Lung microvascular endothelial cell (primary cell): ENCODE results near the gene IMMP2L. TPM values are rescaled to one million over a fixed set of nuclear protein-coding genes. Genes with fewer than 3 reads are reported as not detected.
A peak's percentile ranks its signal among the peaks of the same experiment; 100 is the strongest.
"Not testable (repeated sequence)": the region's sequence is repeated elsewhere in the genome, so short reads cannot be mapped to it uniquely, and the experiment has no call there.

ENCODE experiments used
- DNase-seq, 2 donors: peaks; one replicate each; pipeline versions ENCODE4 v3.0.0 to v3.0.0-alpha.2; 2010; ENCODE audit warnings: low read depth in 2 of 2
- total RNA-seq: library from RNA; depleted of rRNA; stranded (reverse); fragments of >200 nt; gene quantifications from 2 replicates; pipeline ENCODE4 v1.2.1, GENCODE V29; 2014

IMMP2L gene
- total RNA-seq, 1 donor from 2014 or later, result 9.1 TPM

GRCh38 chr7:111339006-111339405, 223.3 kb downstream of the IMMP2L start:
- no peak for DNase-seq

DNA sequence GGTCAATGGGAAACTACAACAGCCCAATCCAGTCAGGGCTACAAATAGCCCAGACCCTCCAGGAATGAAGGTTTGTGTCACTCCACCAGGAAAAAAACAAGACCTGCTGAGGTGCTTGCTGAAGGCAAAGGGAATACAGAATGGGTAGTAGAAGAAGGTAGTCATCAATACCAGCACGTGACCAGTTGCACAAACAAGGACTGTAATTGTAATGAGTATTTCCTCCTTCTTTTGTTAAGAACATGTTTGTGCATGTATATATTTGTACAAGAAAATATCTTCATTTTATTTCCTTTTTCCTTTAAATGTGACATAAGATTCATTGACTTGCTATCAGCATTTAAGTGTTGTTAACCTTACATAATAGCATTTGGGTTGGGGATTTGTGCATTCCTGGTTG, 229.3 kb downstream of the IMMP2L start:
- DNase-seq, result no peak

GRCh38 chr7:111330235-111330523, 232.1 kb downstream of the IMMP2L start:
- no peak for DNase-seq

- no peak for DNase-seq
Observed at GRCh38 chr7:111329367-111330234, 232.7 kb downstream of the IMMP2L start.

GRCh38 chr7:111328487-111328886, 233.8 kb downstream of the IMMP2L start:
- DNase-seq, result no peak

DNA sequence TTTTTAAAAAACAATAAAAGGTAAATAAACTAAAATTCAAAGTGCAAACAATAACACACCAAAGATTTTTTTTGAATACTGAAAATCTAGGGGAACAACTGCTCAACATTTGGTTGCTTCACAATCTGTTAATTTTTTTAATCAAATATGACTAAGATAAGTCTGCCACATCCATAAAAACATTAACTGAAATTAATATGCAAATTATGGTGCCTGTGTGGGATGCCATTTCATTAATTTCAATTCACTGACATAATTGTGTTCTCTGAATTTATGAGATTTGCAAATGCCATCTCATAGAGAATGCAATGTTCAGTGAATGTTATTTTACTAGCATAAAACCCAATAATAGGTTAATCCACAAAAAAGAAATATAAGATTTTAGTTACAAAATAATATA, 237.5 kb downstream of the IMMP2L start:
- DNase-seq, result no peak

GRCh38 chr7:111324228-111324627, 238.1 kb downstream of the IMMP2L start:
- no peak for DNase-seq

GRCh38 chr7:111323670-111324069, 238.6 kb downstream of the IMMP2L start:
- not testable (repeated sequence) for DNase-seq

DNA sequence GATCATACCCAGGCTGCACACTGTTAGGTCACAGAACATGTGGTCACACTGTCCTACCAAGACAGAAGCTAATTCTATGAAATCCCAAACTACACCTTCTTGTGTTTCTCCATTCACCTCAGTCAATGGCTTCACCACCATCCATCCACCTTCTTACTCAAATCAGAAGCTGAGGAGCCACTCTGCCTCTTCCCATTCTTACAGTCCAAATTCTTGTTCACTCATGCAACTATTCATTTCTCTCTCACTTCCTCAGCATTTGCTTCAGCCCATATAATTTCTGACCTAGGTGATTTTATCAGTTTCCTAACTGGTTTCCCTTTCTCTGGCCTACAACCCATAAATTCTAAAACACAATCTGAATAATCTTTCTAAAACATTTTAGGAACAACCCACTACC, 242.2 kb downstream of the IMMP2L start:
- no peak for DNase-seq

DNA sequence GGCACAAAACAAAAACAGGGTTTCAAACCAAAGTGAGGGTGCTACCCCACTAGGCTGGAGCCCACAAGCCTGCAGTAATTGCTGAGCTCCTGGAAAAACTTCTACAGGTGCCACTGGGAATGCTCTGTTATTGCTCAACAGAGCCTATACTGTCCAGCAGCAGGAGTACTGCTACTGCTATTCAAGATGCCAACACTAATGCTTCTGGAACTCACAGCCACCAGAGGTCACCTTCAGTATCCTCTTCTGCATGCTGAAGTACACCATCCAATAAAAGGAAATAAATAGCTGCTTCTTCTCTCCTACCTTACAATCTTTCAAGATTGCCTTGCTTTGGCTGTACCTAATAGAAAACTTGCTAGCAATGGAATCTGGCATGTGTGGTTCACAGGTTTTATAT, 249.3 kb downstream of the IMMP2L start:
- DNase-seq, result no peak

- DNase-seq, result no peak
Observed at GRCh38 chr7:111308691-111309090, 253.6 kb downstream of the IMMP2L start.

GRCh38 chr7:111301891-111302290, 260.4 kb downstream of the IMMP2L start:
- no peak for DNase-seq

GRCh38 chr7:111294494-111294893, 267.8 kb downstream of the IMMP2L start:
- no peak for DNase-seq

GRCh38 chr7:111292026-111292470, 270.2 kb downstream of the IMMP2L start:
- DNase-seq, result no peak

GRCh38 chr7:111290982-111291381, 271.3 kb downstream of the IMMP2L start:
- DNase-seq, result no peak

DNA sequence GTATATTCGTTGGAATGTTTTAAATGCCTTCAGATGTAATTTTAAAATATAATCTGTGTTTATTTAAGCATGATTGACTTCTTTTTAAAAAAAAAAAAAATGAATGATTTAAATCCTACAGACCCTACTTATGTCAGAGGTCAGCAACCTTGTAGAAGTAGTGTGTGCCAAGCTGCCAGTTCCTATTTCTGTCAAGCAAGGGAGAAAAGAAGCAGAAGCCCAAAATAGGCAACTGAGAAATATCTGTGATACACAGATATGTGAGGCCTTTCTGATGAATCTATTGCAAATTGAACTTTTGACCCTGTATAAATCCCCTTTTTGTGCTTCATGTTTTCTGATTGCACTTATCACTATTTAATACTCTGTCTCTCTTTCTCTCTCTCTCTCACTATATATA, 271.9 kb downstream of the IMMP2L start:
- no peak for DNase-seq

GRCh38 chr7:111288441-111288840, 273.9 kb downstream of the IMMP2L start:
- DNase-seq, result not testable (repeated sequence)

DNA sequence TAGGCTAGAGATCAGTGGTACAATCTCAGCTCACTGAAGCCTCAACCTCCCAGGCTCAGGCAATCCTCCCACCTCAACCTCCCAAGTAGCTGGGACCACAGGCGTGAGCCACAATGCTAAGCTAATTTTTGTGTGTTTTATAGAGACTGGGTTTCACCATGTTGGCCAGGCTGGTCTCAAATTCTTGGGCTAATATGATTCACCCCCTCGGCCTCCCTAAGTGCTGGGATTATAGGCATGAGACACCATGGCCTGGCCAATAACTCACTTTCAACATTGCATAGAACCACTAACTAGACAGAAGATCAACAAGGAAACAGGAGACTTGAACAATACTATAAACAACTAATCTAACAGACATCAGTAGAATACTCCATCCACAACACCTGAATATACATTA, 279.7 kb downstream of the IMMP2L start:
- DNase-seq, result no peak

DNA sequence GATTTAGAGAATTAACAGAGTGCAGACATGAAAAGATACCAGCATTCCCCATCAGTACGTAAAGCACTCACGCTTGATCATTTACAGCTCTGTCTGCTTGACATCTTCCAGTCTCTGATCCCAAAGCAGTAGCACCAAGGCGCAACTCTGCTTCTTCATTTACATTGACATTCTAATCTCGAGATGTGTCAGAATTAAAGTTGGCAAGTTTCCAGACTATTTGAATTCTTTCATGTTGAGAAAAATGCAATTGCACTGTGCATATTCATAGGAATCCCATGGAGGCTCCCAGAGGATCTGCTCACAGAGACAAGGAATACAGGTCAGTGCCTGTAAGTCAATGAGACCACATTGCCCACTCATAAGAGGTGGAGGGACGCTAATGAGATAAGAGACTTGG, 287.4 kb downstream of the IMMP2L start:
- peak in 1 of 2 donors; percentile 1 for DNase-seq

GRCh38 chr7:111272092-111272491, 290.2 kb downstream of the IMMP2L start:
- DNase-seq, result no peak

GRCh38 chr7:111270794-111271193, 291.5 kb downstream of the IMMP2L start:
- not testable (repeated sequence) for DNase-seq

- no peak for DNase-seq
Observed at GRCh38 chr7:111268941-111269340, 293.4 kb downstream of the IMMP2L start.

DNA sequence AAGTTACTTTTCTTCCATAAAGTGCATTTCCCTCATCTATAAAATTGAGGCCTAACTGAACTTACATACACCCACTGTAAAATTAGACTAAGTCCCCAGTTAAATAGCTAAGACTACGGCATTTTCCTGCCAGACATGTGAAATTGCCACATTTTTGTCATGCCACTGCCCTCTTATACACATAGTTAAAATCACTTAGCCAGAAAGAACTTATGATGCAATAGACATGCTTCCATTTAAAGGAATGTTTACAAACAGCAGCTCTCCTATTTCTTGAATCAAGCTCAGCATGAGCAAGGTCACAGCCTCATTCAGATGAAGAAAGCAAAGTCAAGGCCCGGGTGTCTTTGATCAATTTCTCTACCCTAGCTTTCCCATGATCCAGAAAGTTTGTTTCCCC, 295.7 kb downstream of the IMMP2L start:
- DNase-seq, result no peak

DNA sequence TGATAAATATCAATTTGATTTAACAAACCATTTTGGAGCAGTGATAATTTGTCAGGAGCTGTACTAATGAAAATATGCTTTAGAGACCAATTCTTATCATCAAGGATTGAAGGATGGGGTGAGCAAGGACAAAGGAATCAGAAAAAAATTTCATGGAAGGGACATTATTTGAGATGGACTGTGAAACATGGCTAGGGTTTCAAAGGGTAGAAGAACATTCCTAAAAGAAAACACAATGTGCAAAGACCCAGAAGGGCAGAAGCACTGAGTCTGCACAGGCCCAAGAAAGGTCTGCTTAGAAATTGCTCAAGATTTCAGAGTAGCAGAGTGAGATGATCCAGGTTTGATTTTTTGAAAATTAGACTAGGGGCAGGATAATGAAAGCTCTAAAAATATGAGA, 296.9 kb downstream of the IMMP2L start:
- no peak for DNase-seq
